Left renal pelvis (tissue), 4 donors: ENCODE results near the gene RXRA. TPM values are rescaled to one million over a fixed set of nuclear protein-coding genes. Genes with fewer than 3 reads are reported as not detected.

Source experiments
- DNase-seq, 4 donors: peaks; one replicate each; pipeline ENCODE4 v3.0.0-alpha.2; 2013; ENCODE audit warnings: low read depth in 4 of 4, low spot score in 3 of 4
- polyA plus RNA-seq, 4 donors: library from polyadenylated mRNA; unstranded; fragments of 120-200 nt; gene quantifications; one replicate each; pipeline ENCODE4 v1.2.1, GENCODE V29; 2013; ENCODE audit not compliant: insufficient read length in 4 of 4

RXRA gene
- 10 to 100 TPM; 38.1 to 52.1 (median 42.5) TPM for polyA plus RNA-seq

GRCh38 chr9:134325813-134326723, at the start of gene RXRA:
Gene RXRA, plus strand, starts transcription at chr9:134326455. Its CDS starts 177 bp downstream, at chr9:134326632.
- DNase-seq: peak in 3 of 4 donors; percentile 60 to 69 (median 64)

- DNase-seq: no peak
These were observed 48.0 kb upstream of the RXRA start for GRCh38 chr9:134278286-134278685.

GRCh38 chr9:134278974-134279640, 47.1 kb upstream of the RXRA start:
- DNase-seq: no peak

GRCh38 chr9:134282138-134282650, 44.1 kb upstream of the RXRA start:
- DNase-seq: no peak

- DNase-seq: no peak
These were observed 43.1 kb upstream of the RXRA start for GRCh38 chr9:134283111-134283515.

- no peak for DNase-seq
These were observed 42.5 kb upstream of the RXRA start for GRCh38 chr9:134283692-134284265.

GRCh38 chr9:134284273-134284672, 42.0 kb upstream of the RXRA start:
- no peak for DNase-seq

GRCh38 chr9:134284741-134285140, 41.5 kb upstream of the RXRA start:
- DNase-seq: no peak

- no peak for DNase-seq
These were observed 40.9 kb upstream of the RXRA start for GRCh38 chr9:134285215-134285845.

- no peak for DNase-seq
These were observed 39.6 kb upstream of the RXRA start for GRCh38 chr9:134286471-134287245.

GRCh38 chr9:134287591-134288491, 38.4 kb upstream of the RXRA start:
- DNase-seq: no peak

GRCh38 chr9:134288746-134289145, 37.5 kb upstream of the RXRA start:
- no peak for DNase-seq

- DNase-seq: no peak
These were observed 36.9 kb upstream of the RXRA start for GRCh38 chr9:134289241-134289875.

- no peak for DNase-seq
These were observed 35.4 kb upstream of the RXRA start for GRCh38 chr9:134290603-134291451.

- DNase-seq: no peak
These were observed 34.8 kb upstream of the RXRA start for GRCh38 chr9:134291452-134291881.

GRCh38 chr9:134291961-134292871, 34.0 kb upstream of the RXRA start:
- DNase-seq: no peak
